NCI-H2227 treated with DMSO at 0.1 percent for 48 hours (cell line): ENCODE measurements around the gene PSMD9.
A peak's percentile ranks its signal among the peaks of the same experiment; 100 is the strongest.
"Not testable (repeated sequence)": the region's sequence is repeated elsewhere in the genome, so short reads cannot be mapped to it uniquely, and the experiment has no call there.

Experiments
- DNase-seq: peaks from one replicate; lab custom pipeline; 2025; lab: John Stamatoyannopoulos, UW

The PSMD9 gene

GRCh38 chr12:121873216-121873569, 15.4 kb upstream of the PSMD9 start:
- DNase-seq, result no peak

GRCh38 chr12:121874071-121874470, 14.5 kb upstream of the PSMD9 start:
- DNase-seq, result no peak

DNA sequence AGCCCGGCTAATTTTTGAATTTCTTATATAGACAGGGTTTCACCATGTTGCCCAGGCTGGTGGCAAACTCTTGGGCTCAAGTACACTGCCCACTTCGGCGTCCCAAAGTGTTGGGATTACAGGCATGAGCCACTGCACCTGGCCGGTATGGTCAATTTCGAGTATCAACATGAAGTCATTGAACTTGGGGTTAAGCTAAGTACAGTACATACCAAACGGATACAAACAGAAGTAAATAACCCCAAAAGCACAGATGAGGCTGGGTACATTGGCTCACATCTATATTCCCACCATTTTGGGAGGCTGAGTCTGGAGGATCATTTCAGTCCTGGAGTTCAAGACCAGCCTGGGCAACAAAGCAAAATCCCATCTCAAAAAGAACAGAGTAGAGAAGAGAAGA, 13.0 kb upstream of the PSMD9 start:
- no peak for DNase-seq

DNA sequence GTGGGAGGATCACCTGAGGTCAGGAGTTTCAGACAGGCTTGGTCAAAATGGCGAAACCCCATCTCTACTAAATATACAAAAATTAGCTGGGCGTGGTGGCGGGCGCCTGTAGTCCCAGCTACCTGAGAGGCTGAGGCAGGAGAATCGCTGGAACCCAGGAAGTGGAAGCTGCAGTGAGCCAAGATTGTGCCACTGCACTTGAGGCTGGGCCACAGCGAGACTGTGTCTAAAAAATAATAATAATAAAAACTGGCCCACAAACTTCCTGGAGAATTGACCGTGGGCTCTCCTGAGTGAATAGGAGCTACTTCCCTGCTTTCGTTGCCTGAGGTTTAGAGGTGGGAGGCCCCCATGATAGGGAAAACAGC, 12.5 kb upstream of the PSMD9 start:
- DNase-seq, result not testable (repeated sequence)

GRCh38 chr12:121883315-121883660, 5.3 kb upstream of the PSMD9 start:
- no peak for DNase-seq

GRCh38 chr12:121885129-121885528, 3.5 kb upstream of the PSMD9 start:
- DNase-seq, result not testable (repeated sequence)

DNA sequence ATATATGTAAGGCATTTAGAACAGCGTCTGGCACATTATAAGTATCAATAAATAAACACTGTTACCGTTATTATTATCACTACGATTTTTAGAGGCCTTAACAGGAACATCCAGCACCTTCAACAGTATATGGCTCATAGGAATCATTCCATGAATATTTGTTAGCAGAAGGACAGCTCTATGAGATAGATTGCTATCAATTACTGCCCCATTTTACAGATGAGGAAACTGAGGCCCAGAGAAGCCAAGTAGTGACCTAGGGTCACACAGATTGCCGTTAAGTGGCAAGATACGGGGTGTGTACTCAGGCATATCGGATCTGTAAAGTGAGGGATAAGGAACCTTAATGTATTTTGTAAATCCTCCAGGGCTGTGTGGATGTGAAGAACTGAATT, 510 bp upstream of the PSMD9 start:
- DNase-seq, result no peak

DNA sequence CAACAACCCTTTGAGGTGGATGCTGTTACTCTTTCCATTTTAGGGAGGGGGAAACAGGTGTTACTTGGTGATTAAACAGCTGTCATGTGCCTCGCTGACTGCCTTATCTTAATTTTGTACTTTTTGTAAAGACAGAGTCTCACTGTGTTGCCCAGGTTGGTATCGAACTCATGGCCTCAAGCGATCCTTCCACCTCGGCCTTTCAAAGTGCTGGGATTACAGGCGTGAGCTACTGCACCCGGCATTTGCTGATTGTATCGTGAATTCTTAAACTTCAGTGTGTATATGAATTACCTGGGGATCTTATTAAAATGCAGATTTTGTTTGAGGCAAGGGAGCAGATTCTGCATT, 659 bp downstream of the PSMD9 start:
- no peak for DNase-seq

DNA sequence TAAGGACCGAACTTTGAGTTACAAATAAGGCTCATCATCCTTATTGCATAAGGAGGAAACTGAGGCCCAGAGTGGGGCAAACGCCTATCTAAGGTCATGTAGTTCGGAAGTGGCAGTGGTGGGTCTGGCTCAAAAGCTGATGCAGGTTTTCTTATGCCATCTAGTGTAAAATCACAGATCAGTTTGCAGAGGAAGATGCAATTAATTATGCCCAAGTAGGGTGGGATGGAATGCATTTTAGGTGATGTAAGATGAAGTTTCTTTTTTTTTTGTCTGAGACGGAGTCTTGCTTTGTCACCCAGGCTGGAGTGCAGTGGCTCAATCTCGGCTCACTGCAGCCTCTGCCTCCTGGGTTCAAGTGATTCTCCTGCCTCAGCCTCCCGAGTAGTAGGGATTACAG, 1.1 kb downstream of the PSMD9 start:
- DNase-seq, result not testable (repeated sequence)

- DNase-seq, result no peak
These were observed 4.3 kb downstream of the PSMD9 start for GRCh38 chr12:121892673-121893561.

DNA sequence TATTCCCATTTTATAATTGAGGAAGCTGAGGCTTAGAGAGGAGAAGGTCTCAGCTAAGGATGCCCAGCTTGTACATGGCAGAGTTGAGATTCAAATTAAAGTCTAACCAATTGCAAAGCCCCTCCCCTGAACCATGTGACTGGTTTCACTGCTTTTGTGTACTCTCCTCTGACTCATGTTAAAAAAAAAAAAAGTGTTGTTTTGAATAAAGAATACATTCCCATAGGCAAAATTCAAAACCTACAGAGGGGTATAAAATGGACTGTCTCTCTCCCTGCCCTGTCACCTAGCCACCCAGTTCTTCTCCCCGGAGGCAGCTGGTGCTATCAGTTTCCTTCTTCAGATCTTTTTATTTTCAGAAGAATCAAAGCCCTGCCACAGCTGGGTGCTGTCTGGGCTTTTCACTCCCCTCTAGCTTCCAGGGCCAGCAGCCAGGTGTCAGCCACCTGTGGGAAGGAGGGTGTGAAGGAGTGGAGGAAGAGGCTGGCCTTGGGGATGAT, 5.4 kb downstream of the PSMD9 start:
- DNase-seq, result peak; percentile 6

DNA sequence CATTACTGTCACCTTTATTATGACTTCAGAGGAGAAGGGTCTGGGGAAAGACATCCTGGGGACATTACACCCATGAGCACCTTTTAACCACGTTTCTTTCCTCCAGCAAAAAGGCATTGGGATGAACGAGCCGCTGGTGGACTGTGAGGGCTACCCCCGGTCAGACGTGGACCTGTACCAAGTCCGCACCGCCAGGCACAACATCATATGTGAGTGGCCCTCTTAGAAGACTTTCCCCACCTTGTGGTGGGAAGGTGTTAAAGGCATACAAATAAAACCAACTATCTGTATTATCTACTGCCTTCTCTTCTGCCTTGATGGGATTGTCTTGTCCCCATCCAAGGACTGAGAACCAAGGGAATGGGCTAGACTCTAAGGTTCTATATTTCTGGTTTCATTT, 6.0 kb downstream of the PSMD9 start:
- DNase-seq, result peak; percentile 31

GRCh38 chr12:121898287-121898686, 9.7 kb downstream of the PSMD9 start:
- no peak for DNase-seq

DNA sequence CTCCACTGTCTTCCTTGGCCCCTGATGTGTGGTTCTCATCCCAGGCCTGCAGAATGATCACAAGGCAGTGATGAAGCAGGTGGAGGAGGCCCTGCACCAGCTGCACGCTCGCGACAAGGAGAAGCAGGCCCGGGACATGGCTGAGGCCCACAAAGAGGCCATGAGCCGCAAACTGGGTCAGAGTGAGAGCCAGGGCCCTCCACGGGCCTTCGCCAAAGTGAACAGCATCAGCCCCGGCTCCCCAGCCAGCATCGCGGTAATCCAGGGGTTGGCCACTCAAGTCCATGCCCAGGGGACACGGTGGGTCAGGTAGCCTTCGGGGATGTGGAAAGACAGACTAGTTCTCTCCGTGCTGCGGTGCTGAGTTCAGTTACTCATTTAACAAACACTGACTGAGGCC, 11.0 kb downstream of the PSMD9 start:
- no peak for DNase-seq

DNA sequence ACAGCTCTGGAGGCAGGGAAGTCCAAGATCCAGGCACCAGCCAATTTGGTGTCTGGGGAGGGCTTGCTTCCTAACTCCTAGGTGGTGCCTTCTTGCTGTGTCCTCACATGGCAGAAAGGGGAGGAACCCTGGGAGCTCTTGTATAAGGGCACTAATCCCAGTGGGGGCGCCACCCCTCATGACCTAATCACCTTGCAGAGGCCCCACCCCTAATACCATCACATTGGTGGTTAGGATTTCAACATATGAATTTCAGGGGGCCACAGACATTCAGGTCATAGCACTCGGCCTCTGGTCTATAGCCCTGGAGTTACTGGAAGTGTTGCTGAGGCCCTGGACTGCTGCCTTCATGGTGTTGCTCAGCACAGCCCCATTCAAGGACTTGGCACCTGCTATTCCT, 14.6 kb downstream of the PSMD9 start:
- DNase-seq, result no peak

DNA sequence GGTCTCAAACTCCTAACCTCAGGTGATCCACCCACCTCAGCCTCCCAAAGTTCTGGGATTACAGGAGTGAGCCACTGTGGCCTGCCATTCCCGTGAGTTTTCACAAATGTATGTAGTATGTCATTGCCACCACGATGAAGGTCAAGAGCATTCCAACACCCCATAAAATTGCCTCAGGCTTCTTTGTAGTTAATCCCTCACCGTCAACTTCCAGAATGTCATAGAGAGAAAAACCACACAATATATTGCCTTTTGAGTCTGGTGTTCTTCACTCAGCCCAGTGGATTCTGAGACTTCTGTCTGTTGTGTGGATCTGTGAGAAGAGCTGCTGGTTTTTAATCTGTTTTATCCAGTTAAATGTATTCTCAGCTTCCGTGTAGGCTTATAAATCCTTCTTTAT, 17.2 kb downstream of the PSMD9 start:
- no peak for DNase-seq

GRCh38 chr12:121908702-121909101, 20.1 kb downstream of the PSMD9 start:
- DNase-seq, result no peak

DNA sequence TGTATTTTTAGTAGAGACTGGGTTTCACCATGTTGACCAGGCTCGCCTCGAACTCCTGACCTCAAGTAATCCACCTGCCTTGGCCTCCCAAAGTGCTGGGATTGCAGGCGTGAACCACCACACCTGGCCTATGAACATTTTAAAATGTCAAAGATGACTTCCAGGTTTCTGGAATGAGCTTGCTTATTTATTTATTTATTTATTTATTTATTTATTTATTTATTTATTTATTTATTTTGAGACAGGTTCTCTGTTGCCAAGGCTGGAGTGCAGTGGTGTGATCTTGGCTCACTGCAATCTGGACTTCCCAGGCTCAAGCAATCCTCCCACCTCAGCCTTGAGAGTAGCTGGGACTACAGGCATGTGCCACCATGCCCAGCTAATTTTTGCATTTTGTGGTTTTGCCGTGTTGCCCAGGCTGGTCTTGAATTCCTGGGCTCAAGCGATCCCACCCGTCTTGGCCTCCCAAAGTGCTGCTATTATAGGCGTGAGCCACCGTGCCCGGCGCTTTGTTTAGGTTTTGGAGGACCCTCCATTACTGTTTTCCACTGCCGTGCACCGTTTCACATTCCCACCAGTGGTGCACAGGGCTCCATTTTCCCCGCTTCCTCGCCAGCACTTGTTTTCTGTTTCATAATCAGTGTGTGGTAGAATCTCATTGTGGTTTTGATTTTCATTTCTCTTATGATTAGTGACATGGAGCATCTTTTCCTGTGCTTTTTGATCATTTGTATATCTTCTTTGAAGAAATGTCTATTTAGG, 23.4 kb downstream of the PSMD9 start:
- no peak for DNase-seq

DNA sequence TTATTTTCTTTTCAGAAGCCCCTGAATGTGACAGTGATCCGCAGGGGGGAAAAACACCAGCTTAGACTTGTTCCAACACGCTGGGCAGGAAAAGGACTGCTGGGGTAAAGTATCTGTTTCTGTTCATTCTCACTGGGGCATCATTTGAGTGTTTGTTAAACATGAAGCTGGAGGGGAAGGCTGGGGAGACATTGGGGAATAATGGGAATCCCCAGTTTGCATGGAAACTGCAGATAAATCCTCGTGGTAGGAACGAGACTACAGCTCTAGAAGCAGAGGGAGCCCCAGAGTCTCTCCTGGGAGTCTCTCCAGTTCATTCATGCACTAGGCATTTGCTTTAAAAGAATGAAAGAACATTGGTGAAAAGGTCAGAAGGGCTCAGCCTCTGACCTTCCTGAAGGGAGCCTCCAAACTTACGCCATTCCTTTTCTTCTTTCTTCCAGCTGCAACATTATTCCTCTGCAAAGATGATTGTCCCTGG, 27.3 kb downstream of the PSMD9 start:
- DNase-seq, result no peak

GRCh38 chr12:121916719-121917118, 28.1 kb downstream of the PSMD9 start:
- DNase-seq, result no peak

GRCh38 chr12:121917950-121918678, 29.5 kb downstream of the PSMD9 start, which contains the start of gene CFAP251:
CFAP251 (plus strand) TSS chr12:121918592; CDS start chr12:121921306, 2,714 bp downstream.
- DNase-seq, result peak; percentile 59

GRCh38 chr12:121918679-121919038, 30.1 kb downstream of the PSMD9 start:
- DNase-seq, result no peak

GRCh38 chr12:121921066-121921465, 32.5 kb downstream of the PSMD9 start:
- no peak for DNase-seq
